Cardiac muscle cell (in vitro differentiated cells and primary cell): ENCODE data around the gene UPK1A. TPM values are rescaled to one million over a fixed set of nuclear protein-coding genes. Genes with fewer than 3 reads are reported as not detected.

Experiments
- DNase-seq, 2 donors: peaks; one replicate each; pipeline versions ENCODE4 v3.0.0 to v3.0.0-alpha.2; 2010 to 2017; ENCODE audit warnings: low read depth in 1 of 2, low spot score in 1 of 2
- H3K27ac ChIP-seq: fragments of 200-600 bp; sonication (generic); 2 replicates; pipeline ENCODE4 v1.5.1; 2016
- H3K27me3 ChIP-seq: fragments of 200-600 bp; sonication (generic); 2 replicates; pipeline ENCODE4 v1.6.0; 2016; ENCODE audit warnings: control low read depth
- H3K36me3 ChIP-seq: fragments of 200-600 bp; sonication (generic); 2 replicates; pipeline ENCODE4 v1.5.1; 2016; ENCODE audit warnings: control low read depth
- H3K4me1 ChIP-seq: fragments of 200-600 bp; sonication (generic); 2 replicates; pipeline ENCODE4 v1.8.1; 2017; ENCODE audit warnings: low read depth, mild to moderate bottlenecking, mixed run types
- H3K4me3 ChIP-seq: fragments of 200-600 bp; sonication (generic); 2 replicates; pipeline ENCODE4 v1.5.1; 2016; ENCODE audit warnings: mild to moderate bottlenecking
- H3K9me3 ChIP-seq: fragments of 200-600 bp; sonication (generic); 2 replicates; pipeline ENCODE4 v1.5.1; 2017; ENCODE audit warnings: low read depth, mild to moderate bottlenecking, control low read depth
- CTCF ChIP-seq: IDR thresholded peaks from 2 replicates; pipeline ENCODE4 v1.5.1; 2012; ENCODE audit warnings: low read depth, mild to moderate bottlenecking, low read length
- polyA plus RNA-seq: library from polyadenylated mRNA; unstranded; fragments of >200 nt; fragmentation: Nextera tagmentation; extraction: Ambion mirVana; gene quantifications from 2 replicates; pipeline ENCODE4 v1.2.1, GENCODE V29; 2016
- total RNA-seq: library from RNA; depleted of rRNA; stranded (reverse); fragments of >200 nt; gene quantifications from 2 replicates; pipeline ENCODE4 v1.2.3, GENCODE V29; 2016

Gene UPK1A
- total and polyA plus RNA-seq, 2 experiments from 2014 or later, result 1.4 TPM; not detected in 1

GRCh38 chr19:35725216-35725861 is 59.0 kb downstream of the UPK1A start:
- no peak overlapping the region for H3K4me3 ChIP-seq
- no peak for TF ChIP-seq CTCF
- no peaks in the 10 kb centered on the region for H3K9me3 ChIP-seq
- H3K27ac ChIP-seq, result no peak overlapping the region
- no peak for DNase-seq
- H3K36me3 ChIP-seq, result peaks cover 72% of the 10 kb centered on the region
- no peaks in the 10 kb centered on the region for H3K27me3 ChIP-seq
- no peaks in the 10 kb centered on the region for H3K4me1 ChIP-seq

- no peak for TF ChIP-seq CTCF
- no peak for DNase-seq
- H3K36me3 ChIP-seq, result peaks cover 77% of the 10 kb centered on the region
- no peaks in the 10 kb centered on the region for H3K27me3 ChIP-seq
- H3K9me3 ChIP-seq, result no peaks in the 10 kb centered on the region
- no peak overlapping the region for H3K4me3 ChIP-seq
- H3K27ac ChIP-seq, result no peak overlapping the region
- H3K4me1 ChIP-seq, result no peaks in the 10 kb centered on the region
These were observed 61.0 kb downstream of the UPK1A start for GRCh38 chr19:35727053-35727955.

Other genes starting within 250 kb of the UPK1A start
- not detected in 2 replicates for gene FFAR2, start 218.3 kb upstream of the UPK1A start, total RNA-seq
- not detected in 2 replicates for gene FFAR2, start 218.3 kb upstream of the UPK1A start, polyA plus RNA-seq
- gene KRTDAP, start 176.1 kb upstream of the UPK1A start, total RNA-seq, result 0.60 TPM in 1 of 2 replicates, not detected in the other
- gene KRTDAP, start 176.1 kb upstream of the UPK1A start, polyA plus RNA-seq, result 1.4 and 2.2 TPM in 2 replicates
- 232 and 289 TPM in 2 replicates for gene DMKN, start 152.9 kb upstream of the UPK1A start, total RNA-seq
- gene DMKN, start 152.9 kb upstream of the UPK1A start, polyA plus RNA-seq, result 220 and 329 TPM in 2 replicates
- 0.15 TPM in 1 of 2 replicates, not detected in the other for gene SBSN, start 138.2 kb upstream of the UPK1A start, total RNA-seq
- not detected in 2 replicates for gene SBSN, start 138.2 kb upstream of the UPK1A start, polyA plus RNA-seq
- gene GAPDHS, start 133.1 kb upstream of the UPK1A start, total RNA-seq, result 0.46 TPM in 1 of 2 replicates, not detected in the other
- not detected in 2 replicates for gene GAPDHS, start 133.1 kb upstream of the UPK1A start, polyA plus RNA-seq
- 95.9 and 149 TPM in 2 replicates for gene TMEM147, start 120.9 kb upstream of the UPK1A start, total RNA-seq
- gene TMEM147, start 120.9 kb upstream of the UPK1A start, polyA plus RNA-seq, result 186 and 260 TPM in 2 replicates
- gene ATP4A, start 102.9 kb upstream of the UPK1A start, total RNA-seq, result 0.74 TPM in 1 of 2 replicates, not detected in the other
- gene ATP4A, start 102.9 kb upstream of the UPK1A start, polyA plus RNA-seq, result 0.10 TPM in 1 of 2 replicates, not detected in the other
- not detected in 2 replicates for gene PMIS2, start 80.3 kb upstream of the UPK1A start, total RNA-seq
- gene PMIS2, start 80.3 kb upstream of the UPK1A start, polyA plus RNA-seq, result not detected in 2 replicates
- gene HAUS5, start 53.8 kb upstream of the UPK1A start, total RNA-seq, result 17.2 and 20.5 TPM in 2 replicates
- gene HAUS5, start 53.8 kb upstream of the UPK1A start, polyA plus RNA-seq, result 25.5 and 29.6 TPM in 2 replicates
- gene RBM42, start 37.5 kb upstream of the UPK1A start, total RNA-seq, result 128 and 146 TPM in 2 replicates
- 161 and 170 TPM in 2 replicates for gene RBM42, start 37.5 kb upstream of the UPK1A start, polyA plus RNA-seq
- 1.1 and 3.1 TPM in 2 replicates for gene ETV2, start 24.8 kb upstream of the UPK1A start, total RNA-seq
- 3.1 and 4.0 TPM in 2 replicates for gene ETV2, start 24.8 kb upstream of the UPK1A start, polyA plus RNA-seq
- gene COX6B1, start 18.2 kb upstream of the UPK1A start, total RNA-seq, result 817 and 1,352 TPM in 2 replicates
- 1,159 and 1,609 TPM in 2 replicates for gene COX6B1, start 18.2 kb upstream of the UPK1A start, polyA plus RNA-seq
- not detected in 2 replicates for gene ZBTB32, start 38.0 kb downstream of the UPK1A start, total RNA-seq
- gene ZBTB32, start 38.0 kb downstream of the UPK1A start, polyA plus RNA-seq, result 0.53 and 0.59 TPM in 2 replicates
- gene KMT2B, start 51.5 kb downstream of the UPK1A start, total RNA-seq, result 18.2 and 38.1 TPM in 2 replicates
- gene KMT2B, start 51.5 kb downstream of the UPK1A start, polyA plus RNA-seq, result 8.9 and 11.9 TPM in 2 replicates
- gene IGFLR1, start 75.9 kb downstream of the UPK1A start, total RNA-seq, result 1.5 and 2.6 TPM in 2 replicates
- gene IGFLR1, start 75.9 kb downstream of the UPK1A start, polyA plus RNA-seq, result 2.4 and 5.5 TPM in 2 replicates
- 30.3 and 40.2 TPM in 2 replicates for gene U2AF1L4, start 78.9 kb downstream of the UPK1A start, total RNA-seq
- 45.5 and 61.7 TPM in 2 replicates for gene U2AF1L4, start 78.9 kb downstream of the UPK1A start, polyA plus RNA-seq
- gene PSENEN, start 79.1 kb downstream of the UPK1A start, total RNA-seq, result 43.7 and 65.4 TPM in 2 replicates
- gene PSENEN, start 79.1 kb downstream of the UPK1A start, polyA plus RNA-seq, result 158 and 173 TPM in 2 replicates
- 16.0 and 16.8 TPM in 2 replicates for gene LIN37, start 82.1 kb downstream of the UPK1A start, total RNA-seq
- gene LIN37, start 82.1 kb downstream of the UPK1A start, polyA plus RNA-seq, result 11.4 and 16.3 TPM in 2 replicates
- gene HSPB6, start 90.5 kb downstream of the UPK1A start, total RNA-seq, result 0.51 and 2.5 TPM in 2 replicates
- gene HSPB6, start 90.5 kb downstream of the UPK1A start, polyA plus RNA-seq, result 0.76 and 2.6 TPM in 2 replicates
- gene PROSER3, start 91.7 kb downstream of the UPK1A start, total RNA-seq, result 14.8 and 16.3 TPM in 2 replicates
- 28.9 and 35.7 TPM in 2 replicates for gene PROSER3, start 91.7 kb downstream of the UPK1A start, polyA plus RNA-seq
- 10.9 and 47.4 TPM in 2 replicates for gene ARHGAP33, start 109.0 kb downstream of the UPK1A start, total RNA-seq
- 16.1 and 31.9 TPM in 2 replicates for gene ARHGAP33, start 109.0 kb downstream of the UPK1A start, polyA plus RNA-seq
- gene PRODH2, start 146.3 kb downstream of the UPK1A start, total RNA-seq, result 0.09 TPM in 1 of 2 replicates, not detected in the other
- gene PRODH2, start 146.3 kb downstream of the UPK1A start, polyA plus RNA-seq, result not detected in 2 replicates
- gene NPHS1, start 186.0 kb downstream of the UPK1A start, total RNA-seq, result 1.1 and 1.3 TPM in 2 replicates
- 0.37 TPM in 1 of 2 replicates, not detected in the other for gene NPHS1, start 186.0 kb downstream of the UPK1A start, polyA plus RNA-seq
- 3.5 and 4.2 TPM in 2 replicates for gene KIRREL2, start 190.4 kb downstream of the UPK1A start, total RNA-seq
- gene KIRREL2, start 190.4 kb downstream of the UPK1A start, polyA plus RNA-seq, result 3.2 and 3.7 TPM in 2 replicates
- gene APLP1, start 202.1 kb downstream of the UPK1A start, total RNA-seq, result 126 and 134 TPM in 2 replicates
- 117 and 157 TPM in 2 replicates for gene APLP1, start 202.1 kb downstream of the UPK1A start, polyA plus RNA-seq
- 3.7 and 5.1 TPM in 2 replicates for gene NFKBID, start 234.0 kb downstream of the UPK1A start, total RNA-seq
- 6.4 and 8.5 TPM in 2 replicates for gene NFKBID, start 234.0 kb downstream of the UPK1A start, polyA plus RNA-seq
- 2.5 TPM in 1 of 2 replicates, not detected in the other for gene HCST, start 236.0 kb downstream of the UPK1A start, total RNA-seq
- 2.1 and 2.4 TPM in 2 replicates for gene HCST, start 236.0 kb downstream of the UPK1A start, polyA plus RNA-seq
- 2.9 TPM in 1 of 2 replicates, not detected in the other for gene TYROBP, start 241.8 kb downstream of the UPK1A start, total RNA-seq
- 0.79 TPM in 1 of 2 replicates, not detected in the other for gene TYROBP, start 241.8 kb downstream of the UPK1A start, polyA plus RNA-seq